ENCODE data around the gene WNT7A.

Gene WNT7A

DNA sequence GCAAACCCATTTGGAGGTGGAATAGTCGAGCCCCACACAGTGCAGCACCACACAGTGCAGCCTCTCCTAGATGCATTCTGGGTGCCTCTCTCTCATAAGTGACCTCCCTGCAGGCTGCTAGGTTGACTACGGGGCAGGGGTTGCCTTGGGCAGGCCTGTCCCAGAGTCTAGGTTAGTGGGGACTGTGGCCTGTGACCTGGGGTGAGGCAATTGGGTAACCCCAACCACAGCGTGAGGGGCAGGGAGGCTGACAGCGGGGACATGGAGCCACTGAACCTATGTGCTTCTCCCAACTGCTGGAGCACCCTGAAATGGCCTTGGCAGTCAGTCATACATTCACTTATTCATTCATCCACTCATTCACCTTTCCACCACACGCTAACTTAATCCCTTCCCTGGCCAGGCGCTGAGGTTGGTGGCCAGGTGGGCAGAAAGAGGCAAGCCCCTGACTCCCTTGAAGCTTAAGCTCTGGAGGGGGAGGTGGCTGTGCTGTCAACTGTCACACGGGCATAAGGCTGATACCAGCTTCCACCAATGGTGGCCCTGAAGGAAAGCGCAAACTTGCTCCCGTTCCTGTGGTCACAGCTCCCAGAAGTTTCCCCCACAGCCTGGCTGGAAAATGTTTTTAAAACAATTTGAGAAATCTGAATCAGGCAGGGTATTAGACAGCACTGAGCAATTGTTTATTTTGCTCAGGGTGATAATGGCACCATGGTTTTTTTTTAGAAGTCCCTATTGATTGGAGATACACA is 46.2 kb downstream of the WNT7A start:
- TF ChIP-seq POLR2AphosphoS5 (IDR thresholded peaks at IDR 0.05; ENCODE audit: low read depth, low read length), result no peak
- TF ChIP-seq SIN3A (IDR thresholded peaks at IDR 0.05; ENCODE audit: borderline replicate concordance, insufficient read depth, low read length), result no peak
- TF ChIP-seq, protein P1, sequence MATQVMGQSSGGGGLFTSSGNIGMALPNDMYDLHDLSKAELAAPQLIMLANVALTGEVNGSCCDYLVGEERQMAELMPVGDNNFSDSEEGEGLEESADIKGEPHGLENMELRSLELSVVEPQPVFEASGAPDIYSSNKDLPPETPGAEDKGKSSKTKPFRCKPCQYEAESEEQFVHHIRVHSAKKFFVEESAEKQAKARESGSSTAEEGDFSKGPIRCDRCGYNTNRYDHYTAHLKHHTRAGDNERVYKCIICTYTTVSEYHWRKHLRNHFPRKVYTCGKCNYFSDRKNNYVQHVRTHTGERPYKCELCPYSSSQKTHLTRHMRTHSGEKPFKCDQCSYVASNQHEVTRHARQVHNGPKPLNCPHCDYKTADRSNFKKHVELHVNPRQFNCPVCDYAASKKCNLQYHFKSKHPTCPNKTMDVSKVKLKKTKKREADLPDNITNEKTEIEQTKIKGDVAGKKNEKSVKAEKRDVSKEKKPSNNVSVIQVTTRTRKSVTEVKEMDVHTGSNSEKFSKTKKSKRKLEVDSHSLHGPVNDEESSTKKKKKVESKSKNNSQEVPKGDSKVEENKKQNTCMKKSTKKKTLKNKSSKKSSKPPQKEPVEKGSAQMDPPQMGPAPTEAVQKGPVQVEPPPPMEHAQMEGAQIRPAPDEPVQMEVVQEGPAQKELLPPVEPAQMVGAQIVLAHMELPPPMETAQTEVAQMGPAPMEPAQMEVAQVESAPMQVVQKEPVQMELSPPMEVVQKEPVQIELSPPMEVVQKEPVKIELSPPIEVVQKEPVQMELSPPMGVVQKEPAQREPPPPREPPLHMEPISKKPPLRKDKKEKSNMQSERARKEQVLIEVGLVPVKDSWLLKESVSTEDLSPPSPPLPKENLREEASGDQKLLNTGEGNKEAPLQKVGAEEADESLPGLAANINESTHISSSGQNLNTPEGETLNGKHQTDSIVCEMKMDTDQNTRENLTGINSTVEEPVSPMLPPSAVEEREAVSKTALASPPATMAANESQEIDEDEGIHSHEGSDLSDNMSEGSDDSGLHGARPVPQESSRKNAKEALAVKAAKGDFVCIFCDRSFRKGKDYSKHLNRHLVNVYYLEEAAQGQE (IDR thresholded peaks at IDR 0.05; ENCODE audit: insufficient read depth in 1 of 2, low read depth in 2 of 2, low read length in 2 of 2), result no peak
- no peak for TF ChIP-seq TAF1 (IDR thresholded peaks at IDR 0.05; ENCODE audit: borderline replicate concordance, insufficient read depth, low read length)
- no peak for TF ChIP-seq FOXP2 (optimal IDR thresholded peaks at IDR 0.05; ENCODE audit: borderline replicate concordance, extremely low read depth, extremely low read length, insufficient read depth)

DNA sequence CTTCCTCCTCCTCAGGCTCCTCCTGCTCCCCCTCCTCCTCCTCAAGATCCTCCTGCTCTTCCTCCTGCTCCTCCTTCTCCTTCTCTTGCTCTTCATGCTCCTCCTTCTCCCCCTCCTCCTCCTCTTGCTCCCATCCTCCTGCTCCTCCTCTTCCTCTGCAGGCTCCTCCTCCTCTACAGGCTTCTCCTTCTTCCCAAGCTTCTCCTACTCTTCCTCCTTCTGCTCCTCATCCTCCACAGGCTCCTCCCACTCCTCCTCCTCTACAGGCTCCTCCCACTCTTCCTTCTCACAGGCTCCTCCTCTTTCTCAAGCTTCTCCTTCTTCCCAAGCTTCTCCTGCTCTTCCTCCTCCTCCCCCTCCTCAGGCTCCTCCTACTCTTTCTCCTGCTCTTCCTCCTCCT is 47.7 kb downstream of the WNT7A start:
- no peak for TF ChIP-seq FOXP2 (optimal IDR thresholded peaks at IDR 0.05; ENCODE audit: borderline replicate concordance, extremely low read depth, extremely low read length, insufficient read depth)
- TF ChIP-seq SIN3A (IDR thresholded peaks at IDR 0.05; ENCODE audit: borderline replicate concordance, insufficient read depth, low read length), result no peak
- no peak for TF ChIP-seq POLR2AphosphoS5 (IDR thresholded peaks at IDR 0.05; ENCODE audit: low read depth, low read length)
- TF ChIP-seq, protein P1 (IDR thresholded peaks at IDR 0.05; ENCODE audit: insufficient read depth in 1 of 2, low read depth in 2 of 2, low read length in 2 of 2), result no peak
- no peak for TF ChIP-seq TAF1 (IDR thresholded peaks at IDR 0.05; ENCODE audit: borderline replicate concordance, insufficient read depth, low read length)

DNA sequence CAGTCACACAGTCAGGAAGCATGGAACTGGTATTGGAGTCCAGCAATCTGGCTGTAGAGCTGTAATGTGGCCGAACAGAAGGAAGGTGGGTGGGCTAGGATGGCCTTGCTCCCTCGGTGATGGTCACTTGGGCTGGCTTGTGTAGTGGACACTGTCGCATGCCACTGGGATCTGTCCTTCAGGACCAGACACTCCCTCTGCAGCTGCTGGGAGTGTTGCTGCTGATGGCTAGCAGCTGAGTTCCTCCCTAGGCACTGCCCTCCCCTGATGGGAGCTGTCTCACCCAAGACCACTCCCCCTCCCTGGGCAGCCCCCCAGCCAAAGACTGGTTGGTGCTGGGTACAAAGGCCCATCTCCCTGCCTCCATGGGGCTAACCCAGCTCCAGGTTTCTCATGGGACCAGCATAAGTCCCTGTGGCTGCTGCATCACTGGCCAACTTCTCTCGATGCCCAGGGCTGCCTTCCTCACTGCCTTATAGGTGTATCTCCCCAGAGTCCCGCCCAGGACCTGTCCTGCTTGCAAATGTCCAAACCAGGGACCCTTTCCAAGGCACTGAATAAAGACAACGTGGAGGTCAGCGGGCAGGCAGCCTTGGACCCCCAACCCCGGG is 48.4 kb downstream of the WNT7A start:
- TF ChIP-seq SIN3A (IDR thresholded peaks at IDR 0.05; ENCODE audit: borderline replicate concordance, insufficient read depth, low read length) (no peak), TAF1 (IDR thresholded peaks at IDR 0.05; ENCODE audit: borderline replicate concordance, insufficient read depth, low read length) (no peak), POLR2AphosphoS5 (IDR thresholded peaks at IDR 0.05; ENCODE audit: low read depth, low read length) (no peak), FOXP2 (optimal IDR thresholded peaks at IDR 0.05; ENCODE audit: borderline replicate concordance, extremely low read depth, extremely low read length, insufficient read depth) (no peak)
- TF ChIP-seq, protein P1 (IDR thresholded peaks at IDR 0.05; ENCODE audit: insufficient read depth in 1 of 2, low read depth in 2 of 2, low read length in 2 of 2), result no peak

DNA sequence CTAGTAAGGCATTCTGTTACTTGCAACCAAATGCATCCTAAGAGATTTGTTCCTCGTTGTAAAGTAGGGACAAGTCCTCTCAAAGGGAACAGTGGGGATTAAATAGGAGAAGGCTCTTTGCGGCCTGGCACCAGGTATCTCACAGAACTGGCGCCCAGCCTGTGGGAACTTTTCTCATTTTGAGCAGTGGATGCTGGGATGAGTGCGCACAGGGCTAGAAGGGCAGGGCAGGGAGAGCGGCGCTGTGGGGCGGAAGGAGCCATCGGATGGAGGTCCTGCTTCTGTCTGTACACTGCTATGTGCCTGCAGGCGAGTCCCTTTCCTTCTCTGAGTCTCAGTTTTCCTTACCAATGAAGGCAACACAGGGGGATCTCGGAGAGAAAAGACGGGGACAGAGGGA is 50.6 kb downstream of the WNT7A start:
- no peak for TF ChIP-seq SIN3A (IDR thresholded peaks at IDR 0.05; ENCODE audit: borderline replicate concordance, insufficient read depth, low read length)
- TF ChIP-seq POLR2AphosphoS5 (IDR thresholded peaks at IDR 0.05; ENCODE audit: low read depth, low read length), result no peak
- no peak for TF ChIP-seq TAF1 (IDR thresholded peaks at IDR 0.05; ENCODE audit: borderline replicate concordance, insufficient read depth, low read length)
- TF ChIP-seq FOXP2 (optimal IDR thresholded peaks at IDR 0.05; ENCODE audit: borderline replicate concordance, extremely low read depth, extremely low read length, insufficient read depth), result no peak

DNA sequence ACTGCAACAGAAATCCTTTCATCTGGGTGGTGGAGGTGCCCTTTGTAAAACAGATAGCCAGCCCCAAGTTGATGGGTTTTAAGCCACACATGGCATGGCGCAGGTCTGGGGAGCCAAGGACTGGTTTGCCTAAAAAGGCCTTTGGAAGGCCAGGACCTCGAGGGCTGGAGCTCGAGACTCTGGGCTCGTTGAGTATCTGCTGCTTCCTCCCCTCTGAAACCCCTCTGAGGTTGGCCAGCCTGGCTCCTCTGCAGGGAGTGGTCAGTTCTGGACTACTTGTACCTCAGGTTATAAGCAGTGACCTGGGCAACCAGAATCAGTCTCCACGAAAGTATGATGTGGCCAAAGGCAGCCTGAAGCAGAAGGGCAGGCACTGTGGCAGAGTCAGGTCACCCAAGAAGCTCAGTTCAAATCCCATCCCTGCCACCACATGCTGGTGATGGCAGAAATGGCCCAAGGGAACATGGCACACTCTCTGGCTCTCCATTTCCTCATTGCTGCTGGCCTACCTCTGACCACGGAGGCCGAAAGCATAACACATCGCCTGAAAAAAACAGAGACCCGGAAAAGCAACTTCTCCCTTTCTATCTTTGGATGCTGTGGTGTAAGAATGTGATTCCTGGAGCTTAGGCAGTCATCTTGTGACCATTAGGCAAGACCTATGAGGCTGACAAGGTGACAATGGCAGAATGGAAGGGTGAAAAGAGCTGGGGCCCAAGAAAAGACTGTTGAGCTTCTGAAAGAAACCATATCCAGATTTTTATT is 51.2 kb downstream of the WNT7A start:
- no peak for TF ChIP-seq SIN3A (IDR thresholded peaks at IDR 0.05; ENCODE audit: borderline replicate concordance, insufficient read depth, low read length)
- TF ChIP-seq TAF1 (IDR thresholded peaks at IDR 0.05; ENCODE audit: borderline replicate concordance, insufficient read depth, low read length), result no peak
- no peak for TF ChIP-seq FOXP2 (optimal IDR thresholded peaks at IDR 0.05; ENCODE audit: borderline replicate concordance, extremely low read depth, extremely low read length, insufficient read depth)

Measured in PFSK-1 (cell line).